GM20431 (cell line): Measurements from ENCODE around the gene PTPRK.
"Not testable (repeated sequence)": the region's sequence is repeated elsewhere in the genome, so short reads cannot be mapped to it uniquely, and the experiment has no call there.

Source experiments
- in situ Hi-C: fragments of 300-500 bp; cut with MseI, MboI; formaldehyde crosslinking; loops from one replicate; pipeline ENCODE4 v1.15.0; 2020; ENCODE audit warnings: low sequenced_read_pairs; ENCODE audit not compliant: unreplicated experiment

The PTPRK gene

GRCh38 chr6:128495536-128496333 lies 24.7 kb downstream of the PTPRK start:
- in situ Hi-C loops = no loop called here

GRCh38 chr6:128494440-128494839 lies 26.0 kb downstream of the PTPRK start:
- in situ Hi-C loops = no loop called here

- in situ Hi-C loops = no loop called here
These were observed 26.5 kb downstream of the PTPRK start for GRCh38 chr6:128493877-128494276.

DNA sequence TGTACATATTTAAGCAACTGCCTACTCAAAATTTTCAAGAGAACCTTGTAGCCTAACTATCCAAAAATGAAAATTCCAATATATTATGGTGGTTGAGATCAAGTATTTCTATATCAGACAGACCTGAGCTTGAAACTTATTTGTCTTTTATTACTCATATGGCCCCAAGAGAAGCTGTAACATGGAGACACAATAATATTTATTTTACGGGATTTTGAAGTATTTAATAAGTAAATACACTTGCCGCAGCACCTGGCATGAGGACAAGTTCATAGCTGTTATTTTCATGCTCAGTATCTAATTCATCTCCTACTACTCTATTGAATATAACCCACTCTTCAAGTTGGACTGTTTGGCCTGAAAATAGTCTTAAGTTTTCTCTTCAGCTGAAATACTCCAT lies 28.0 kb downstream of the PTPRK start:
- in situ Hi-C loops = no loop called here

DNA sequence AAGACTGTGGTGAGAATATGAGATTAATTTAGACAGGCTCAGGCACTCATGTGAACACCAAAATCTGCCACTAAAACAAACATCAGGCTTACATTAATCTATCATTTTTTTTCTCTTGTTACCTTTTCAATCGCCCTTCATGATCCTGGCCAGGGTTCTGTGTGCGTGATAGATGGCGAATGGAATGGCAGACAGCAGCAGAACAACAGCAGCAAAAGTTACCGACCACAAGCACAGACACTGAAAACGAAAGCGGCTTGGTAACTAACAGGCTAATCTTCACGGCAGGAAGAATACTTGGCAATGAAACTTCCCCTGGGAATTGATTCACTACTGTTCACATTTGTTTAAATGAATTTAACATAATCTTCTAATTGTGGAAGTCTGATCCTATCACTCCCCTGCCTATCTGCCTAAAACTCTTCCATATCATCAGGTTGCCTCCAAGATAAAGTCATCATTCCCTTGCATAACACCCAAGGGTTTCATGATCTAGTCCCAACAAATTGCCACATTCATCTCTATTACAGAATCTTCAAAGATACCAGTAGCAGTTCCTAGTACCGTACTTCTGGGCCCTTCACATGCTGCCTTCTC lies 28.7 kb downstream of the PTPRK start:
- in situ Hi-C loops = no loop called here

DNA sequence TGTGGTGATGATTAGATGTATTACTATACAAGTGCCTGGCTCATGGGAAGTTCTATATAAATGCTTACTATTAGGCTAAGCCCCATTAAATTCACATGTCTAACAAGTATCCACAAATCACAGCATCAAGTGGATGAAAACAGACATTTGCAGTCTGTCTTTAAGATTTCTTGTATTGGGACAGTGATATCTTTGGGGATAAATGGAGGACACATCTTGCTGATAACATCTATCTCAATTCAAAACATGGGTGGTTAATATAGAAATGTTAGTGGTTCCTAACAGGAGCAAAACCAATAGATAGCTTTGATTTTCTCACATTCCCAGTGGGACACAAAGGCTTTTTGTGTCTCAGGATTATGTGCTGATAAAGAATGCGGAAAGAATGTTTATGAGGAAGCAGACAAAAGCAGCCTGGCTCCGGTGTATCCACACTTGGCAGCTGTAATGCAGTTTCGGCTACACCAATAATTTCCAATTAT lies 29.3 kb downstream of the PTPRK start:
- in situ Hi-C loops = no loop called here

- in situ Hi-C loops = no loop called here
These were observed 32.7 kb downstream of the PTPRK start for GRCh38 chr6:128487746-128488145.

DNA sequence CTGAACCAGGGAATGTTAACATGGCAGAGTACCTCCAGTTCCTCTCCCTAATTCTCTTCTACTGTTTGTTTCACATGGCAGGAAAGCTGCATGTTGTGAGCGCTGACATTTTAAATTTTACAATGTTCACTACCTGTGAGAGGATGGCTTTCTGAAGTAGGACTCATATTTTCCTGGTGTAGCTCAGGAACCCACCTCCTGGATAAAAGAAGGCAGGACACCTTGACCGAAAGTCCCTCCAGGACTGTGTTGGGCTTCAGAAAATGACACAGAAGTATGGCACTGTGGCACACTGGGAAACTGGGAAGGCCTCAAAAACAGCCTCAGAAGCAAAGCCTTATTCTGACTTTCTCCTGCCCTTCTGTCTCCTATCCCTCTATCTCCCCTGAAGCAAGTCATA lies 33.3 kb downstream of the PTPRK start:
- in situ Hi-C loops = no loop called here

- in situ Hi-C loops = not testable (repeated sequence)
These were observed 33.8 kb downstream of the PTPRK start for GRCh38 chr6:128486580-128486979.

GRCh38 chr6:128483472-128484135 lies 36.8 kb downstream of the PTPRK start:
- in situ Hi-C loops = no loop called here

- in situ Hi-C loops = no loop called here
These were observed 37.8 kb downstream of the PTPRK start for GRCh38 chr6:128482642-128483041.

DNA sequence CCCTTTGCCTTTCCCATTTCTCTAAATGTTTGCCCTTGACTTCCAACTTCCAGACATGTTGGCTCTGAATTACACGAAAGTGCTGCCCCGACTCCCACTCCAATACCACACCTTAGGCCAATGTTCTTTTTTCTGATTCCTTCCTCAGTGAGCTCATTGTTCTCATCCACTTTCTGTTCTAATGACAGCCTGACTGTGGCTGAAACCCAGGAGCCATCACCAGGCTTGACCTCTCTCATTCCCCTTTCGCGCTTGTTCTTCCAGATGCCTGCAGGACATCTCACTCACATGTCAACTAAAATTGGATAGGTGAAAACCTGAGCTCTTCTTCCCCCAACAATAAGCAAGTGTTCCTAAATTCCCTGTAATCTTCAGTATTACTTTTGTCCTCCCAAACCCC lies 40.4 kb downstream of the PTPRK start:
- in situ Hi-C loops = no loop called here

DNA sequence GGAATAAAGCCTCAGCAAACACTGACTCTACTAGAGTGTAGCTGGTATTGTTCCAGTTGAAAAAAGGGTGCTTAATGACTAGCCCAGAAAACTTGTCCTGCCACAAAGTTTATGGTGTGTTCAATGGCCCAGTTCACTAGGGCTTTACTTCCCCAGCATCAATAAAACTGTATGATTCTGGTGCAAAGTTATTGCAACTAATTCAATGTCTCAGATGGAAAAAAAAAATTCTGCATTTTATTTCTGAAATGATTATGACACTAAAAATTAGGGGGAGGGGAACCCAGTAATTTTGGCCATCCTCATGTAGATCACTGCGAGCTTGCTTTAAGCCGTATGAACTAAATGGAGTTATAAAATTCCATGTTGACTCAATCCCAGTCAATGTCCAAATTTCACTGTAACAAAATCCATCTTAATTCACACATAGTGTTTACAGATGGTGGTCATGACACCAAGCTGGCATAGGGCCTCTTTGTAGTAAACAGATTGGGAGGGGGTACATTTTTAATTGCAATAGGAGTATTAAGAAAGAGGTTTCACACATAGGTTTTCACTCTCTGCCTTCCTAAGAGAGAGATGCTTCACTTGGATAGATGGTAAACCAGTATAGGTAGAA lies 41.2 kb downstream of the PTPRK start:
- in situ Hi-C loops = no loop called here

DNA sequence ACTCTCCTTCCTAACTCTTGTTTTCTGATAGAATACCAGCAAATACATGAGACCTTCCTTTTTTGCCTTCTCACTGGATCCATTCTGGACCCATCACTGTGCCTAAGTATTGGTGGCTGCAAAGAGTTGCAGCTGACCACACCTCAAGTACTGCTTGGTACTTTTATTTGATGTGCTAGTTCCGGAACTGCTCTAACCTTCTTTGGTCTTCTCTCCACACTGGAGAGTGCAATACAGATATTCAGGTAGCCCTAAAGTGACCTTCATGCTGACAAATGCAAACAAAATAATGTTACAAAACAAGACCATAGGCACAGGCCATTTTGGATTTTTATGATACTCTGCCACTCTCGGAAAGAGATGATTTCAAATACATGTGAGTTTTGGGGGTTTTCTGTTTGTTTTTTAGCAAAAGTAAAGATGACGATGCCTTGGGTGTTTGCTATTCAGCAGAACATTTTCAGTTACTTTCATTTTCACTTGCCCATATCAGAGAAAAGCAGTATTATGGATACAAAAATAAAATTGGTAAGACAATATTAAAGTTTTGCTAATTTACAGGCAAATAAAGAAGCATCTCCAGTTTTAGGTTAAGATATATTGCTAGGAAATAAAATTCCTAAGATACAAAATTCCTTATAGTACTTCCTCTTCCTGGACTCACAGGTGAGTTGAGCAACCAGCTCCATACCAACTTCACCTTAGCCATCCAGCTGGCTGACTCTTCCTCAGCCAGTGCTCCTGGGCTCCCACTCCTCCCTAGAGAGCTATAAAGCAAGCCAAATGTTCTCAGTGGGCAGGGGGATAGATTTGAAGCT lies 42.0 kb downstream of the PTPRK start:
- in situ Hi-C loops = no loop called here

DNA sequence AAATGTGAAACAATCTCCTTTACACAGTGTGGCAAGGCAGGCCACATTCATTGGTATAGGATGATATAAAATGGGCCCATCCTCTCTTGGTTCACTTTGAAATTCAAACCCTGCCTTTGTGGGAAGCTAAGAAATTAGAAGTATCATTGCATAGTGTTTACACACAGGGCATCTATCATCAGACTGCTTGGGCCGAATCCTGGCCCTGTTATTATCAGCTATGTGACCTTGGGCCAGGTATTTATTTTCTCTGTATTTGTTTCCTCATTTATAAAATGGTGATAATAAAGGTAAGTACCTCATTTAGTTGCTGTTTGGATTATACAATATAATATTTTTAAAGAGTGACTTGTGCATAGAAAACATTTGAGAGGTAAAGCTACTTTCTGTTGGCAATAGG lies 45.5 kb downstream of the PTPRK start:
- in situ Hi-C loops = no loop called here

DNA sequence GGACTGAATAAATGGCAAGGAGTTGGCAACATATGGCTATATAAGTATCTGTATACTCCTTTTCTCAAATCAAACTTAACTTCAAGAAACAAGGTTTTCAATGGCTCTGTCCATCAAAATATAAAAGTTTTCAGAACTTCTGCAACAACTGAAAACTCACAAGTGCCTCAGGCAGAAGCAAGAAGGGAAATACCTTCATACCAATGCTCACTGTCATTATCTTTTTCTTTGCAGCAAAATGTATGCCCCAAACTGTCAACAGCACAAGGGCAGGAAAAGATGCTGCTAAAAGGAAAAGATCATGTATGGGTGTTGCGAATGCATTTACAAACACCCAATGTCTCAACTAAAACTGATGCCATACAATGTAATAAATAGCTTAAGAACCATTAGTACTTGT lies 45.9 kb downstream of the PTPRK start:
- in situ Hi-C loops = no loop called here

- in situ Hi-C loops = no loop called here
These were observed 48.5 kb downstream of the PTPRK start for GRCh38 chr6:128471907-128472306.

GRCh38 chr6:128465368-128466343 lies 54.7 kb downstream of the PTPRK start:
- in situ Hi-C loops = no loop called here

DNA sequence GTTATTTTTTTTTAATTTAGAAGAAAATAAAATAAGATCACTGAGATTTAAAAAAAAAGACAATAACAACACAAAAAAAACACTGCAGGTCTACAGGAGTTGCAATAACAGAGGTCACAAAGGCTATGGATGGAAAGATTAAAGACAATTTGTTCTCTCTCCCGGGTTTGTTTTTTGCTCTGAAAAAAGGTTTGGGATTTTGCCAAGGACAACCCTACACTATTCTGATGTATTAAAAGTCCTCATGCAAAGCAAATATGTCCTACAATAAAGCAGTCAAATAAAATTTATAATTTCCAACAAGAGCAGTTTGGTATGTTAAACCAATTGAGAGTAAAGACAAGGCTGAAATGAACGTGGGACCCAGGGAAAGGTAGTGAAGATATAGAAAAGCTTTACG lies 55.6 kb downstream of the PTPRK start:
- in situ Hi-C loops = no loop called here
